GM12864 (cell line): Measurements from ENCODE around the gene KRTAP5-8.
A peak's percentile ranks its signal among the peaks of the same experiment; 100 is the strongest.
"Not testable (repeated sequence)": the region's sequence is repeated elsewhere in the genome, so short reads cannot be mapped to it uniquely, and the experiment has no call there.

ENCODE experiments used
- DNase-seq: peaks from one replicate; pipeline ENCODE4 v3.0.0-alpha.2; 2011; ENCODE audit warnings: low read depth
- H3K4me3 ChIP-seq: 2 replicates; pipeline ENCODE4 v1.5.1; 2011; ENCODE audit warnings: mild to moderate bottlenecking, low read depth, low read length, control low read depth
- TF ChIP-seq, protein P1 (sequence below): IDR thresholded peaks from 2 replicates; pipeline ENCODE4 v1.5.1; 2011; ENCODE audit warnings: low read depth, mild to moderate bottlenecking, moderate library complexity, low read length, control low read depth, inconsistent platforms; ENCODE audit errors: missing control alignments

The KRTAP5-8 gene

DNA sequence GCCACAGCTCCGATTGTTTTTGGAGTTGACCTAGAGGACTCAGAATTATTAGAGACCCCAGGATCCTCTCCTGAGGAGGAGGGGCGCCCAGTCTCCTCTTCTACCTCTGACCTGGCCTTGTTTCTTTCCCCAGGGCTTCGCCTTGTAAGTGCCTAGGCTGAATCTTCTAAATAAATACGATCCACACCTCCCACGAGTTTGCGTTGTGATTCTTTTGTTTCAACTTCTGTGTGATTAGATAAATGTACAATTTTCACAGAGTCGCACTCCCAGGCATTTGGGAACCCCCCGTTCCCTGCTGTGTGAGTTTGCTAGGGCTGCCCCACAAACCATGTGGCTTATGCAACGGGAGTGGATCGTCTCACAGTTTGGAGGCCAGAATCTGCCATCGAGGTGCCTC is 1.2 kb downstream of the KRTAP5-8 start:
- no peak overlapping the region for H3K4me3 ChIP-seq
- TF ChIP-seq, protein P1, sequence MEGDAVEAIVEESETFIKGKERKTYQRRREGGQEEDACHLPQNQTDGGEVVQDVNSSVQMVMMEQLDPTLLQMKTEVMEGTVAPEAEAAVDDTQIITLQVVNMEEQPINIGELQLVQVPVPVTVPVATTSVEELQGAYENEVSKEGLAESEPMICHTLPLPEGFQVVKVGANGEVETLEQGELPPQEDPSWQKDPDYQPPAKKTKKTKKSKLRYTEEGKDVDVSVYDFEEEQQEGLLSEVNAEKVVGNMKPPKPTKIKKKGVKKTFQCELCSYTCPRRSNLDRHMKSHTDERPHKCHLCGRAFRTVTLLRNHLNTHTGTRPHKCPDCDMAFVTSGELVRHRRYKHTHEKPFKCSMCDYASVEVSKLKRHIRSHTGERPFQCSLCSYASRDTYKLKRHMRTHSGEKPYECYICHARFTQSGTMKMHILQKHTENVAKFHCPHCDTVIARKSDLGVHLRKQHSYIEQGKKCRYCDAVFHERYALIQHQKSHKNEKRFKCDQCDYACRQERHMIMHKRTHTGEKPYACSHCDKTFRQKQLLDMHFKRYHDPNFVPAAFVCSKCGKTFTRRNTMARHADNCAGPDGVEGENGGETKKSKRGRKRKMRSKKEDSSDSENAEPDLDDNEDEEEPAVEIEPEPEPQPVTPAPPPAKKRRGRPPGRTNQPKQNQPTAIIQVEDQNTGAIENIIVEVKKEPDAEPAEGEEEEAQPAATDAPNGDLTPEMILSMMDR = no peak
- no peak for DNase-seq

DNA sequence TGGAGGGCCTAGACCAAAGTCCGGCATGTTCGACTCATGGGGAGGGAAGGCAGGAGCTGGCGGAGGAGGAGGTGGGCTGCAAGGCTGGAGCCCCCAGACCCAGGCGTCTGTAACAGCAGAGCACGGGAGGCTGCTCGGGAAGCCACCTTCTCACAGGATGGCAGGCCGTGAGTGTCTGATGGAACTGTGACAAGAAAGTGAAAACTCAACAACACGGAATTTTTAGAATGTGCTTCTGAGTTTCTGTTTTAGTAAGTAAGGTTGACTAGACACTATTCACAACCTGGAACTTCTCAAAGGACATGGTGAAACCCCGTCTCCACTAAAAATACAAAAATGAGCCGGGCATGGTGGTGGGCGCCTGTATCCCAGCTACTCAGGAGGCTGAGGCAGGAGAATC is 2.1 kb downstream of the KRTAP5-8 start:
- DNase-seq = peak; percentile 54
- not testable (repeated sequence) for H3K4me3 ChIP-seq

DNA sequence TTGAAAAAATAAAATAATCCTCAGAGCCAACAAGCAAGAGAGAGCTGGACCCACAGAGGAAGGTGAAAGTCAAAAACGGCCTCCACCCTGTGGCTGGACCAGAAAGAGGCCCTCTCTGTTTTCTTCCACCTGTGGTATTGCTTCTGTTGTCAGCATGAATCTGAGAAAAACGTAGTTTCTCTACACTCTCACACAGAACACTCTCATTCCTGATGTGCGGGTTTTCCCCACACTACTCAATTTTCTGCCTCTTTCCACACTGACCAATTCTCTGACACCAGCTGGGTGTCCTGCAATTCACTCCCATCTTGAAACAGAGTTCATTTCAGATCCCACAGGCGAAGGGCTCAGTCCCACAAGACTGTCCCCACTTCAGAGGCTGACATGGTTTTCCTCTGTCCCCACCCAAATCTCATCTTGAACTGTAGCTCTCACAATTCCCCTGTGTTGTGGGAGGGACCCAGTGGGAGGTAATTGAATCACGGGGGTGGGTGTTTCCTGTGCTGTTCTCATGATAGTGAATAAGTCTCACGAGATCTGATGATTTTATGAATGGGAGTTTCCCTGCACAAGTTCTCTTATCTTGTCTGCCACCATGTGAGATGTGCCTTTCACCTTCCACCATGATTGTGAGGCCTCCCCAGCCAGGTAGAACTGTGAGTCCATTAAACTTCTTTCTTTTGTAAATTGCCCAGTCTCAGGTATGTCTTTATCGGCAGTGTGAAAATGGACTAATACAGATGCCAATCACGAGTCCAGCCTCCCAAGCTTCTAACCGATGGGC is 2.9 kb downstream of the KRTAP5-8 start:
- DNase-seq = peak; percentile 62
- not testable (repeated sequence) for H3K4me3 ChIP-seq

DNA sequence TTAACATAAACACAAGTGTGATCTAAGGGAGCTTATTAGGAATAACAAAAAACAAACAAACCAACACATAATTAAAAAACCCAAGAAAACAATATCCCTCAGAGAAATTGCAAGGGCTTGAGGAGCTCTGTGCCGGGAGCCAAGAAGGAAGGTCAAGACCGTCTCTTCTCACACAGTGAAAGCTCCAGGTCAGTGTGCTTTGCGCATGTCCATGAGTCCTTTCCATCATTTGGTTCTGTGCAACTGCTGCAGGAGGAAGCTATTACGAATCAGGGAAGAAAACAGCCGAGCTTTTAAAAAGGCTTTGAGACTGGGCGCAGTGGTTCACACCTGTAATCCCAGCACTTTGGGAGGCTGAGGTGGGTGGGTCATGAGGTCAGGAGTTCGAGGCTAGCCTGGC is 4.6 kb downstream of the KRTAP5-8 start:
- no peak overlapping the region for H3K4me3 ChIP-seq
- TF ChIP-seq, protein P1 = no peak
- no peak for DNase-seq

DNA sequence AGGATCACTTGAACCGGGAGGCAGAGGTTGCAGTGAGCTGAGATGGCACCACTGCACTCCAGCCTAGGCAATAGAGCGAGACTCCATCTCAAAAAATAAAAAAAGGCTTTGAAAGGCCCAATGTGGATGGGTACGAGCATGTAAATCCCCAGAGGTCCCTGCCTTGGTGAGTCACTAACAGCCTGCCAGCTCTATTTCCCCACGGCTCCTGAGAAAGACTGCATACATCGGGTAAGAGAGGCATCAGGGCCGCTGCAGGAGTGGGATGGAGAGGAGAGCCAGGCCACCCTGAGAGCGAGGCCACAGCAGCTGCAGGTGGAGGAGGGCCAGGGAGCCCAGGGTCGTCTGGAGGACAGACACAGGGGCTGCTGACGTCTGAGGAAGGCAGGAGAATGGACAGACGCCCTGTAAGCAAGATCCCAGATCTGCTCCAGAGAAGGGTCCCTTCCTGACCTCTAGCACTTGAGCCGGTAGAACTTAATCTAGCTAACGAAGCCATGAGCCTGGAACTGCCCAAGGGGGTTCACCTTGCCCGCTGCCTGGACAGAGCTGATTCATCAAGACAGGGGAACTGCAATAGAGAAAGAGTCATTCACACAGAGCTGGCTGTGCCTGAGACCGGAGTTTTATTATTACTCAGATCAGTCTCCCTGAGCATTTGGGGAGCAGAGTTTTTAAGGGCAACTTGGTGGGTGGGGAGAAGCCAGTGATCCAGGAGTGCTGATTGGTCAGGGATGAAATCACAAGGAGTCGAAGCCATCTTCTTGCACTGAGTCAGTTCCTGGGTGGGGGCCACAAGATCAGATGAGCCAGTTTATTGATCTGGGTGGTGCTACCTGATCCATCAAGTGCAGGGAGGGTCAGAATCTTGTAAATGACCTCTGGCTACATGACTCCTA is 5.3 kb downstream of the KRTAP5-8 start:
- TF ChIP-seq, protein P1 = no peak
- H3K4me3 ChIP-seq = no peak overlapping the region
- peak; percentile 51 for DNase-seq

DNA sequence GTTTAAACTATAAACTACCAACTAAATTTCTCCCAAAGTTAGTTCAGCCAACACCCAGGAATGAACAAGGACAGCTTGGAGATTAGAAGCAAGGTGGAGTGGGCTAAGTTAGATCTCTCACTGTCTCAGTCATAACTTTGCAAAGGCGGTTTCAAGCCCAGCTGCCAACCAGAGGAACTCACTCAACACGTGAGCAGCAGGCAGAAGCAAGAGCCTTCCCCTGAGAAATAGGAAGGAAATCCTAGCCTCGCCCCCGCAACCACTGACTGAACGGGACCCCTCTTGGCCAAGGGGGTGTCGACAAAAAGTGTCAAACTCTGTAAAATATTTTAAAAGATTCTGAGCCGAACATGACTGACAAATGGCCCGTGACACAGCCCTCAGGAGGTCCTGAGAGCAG is 6.0 kb downstream of the KRTAP5-8 start:
- H3K4me3 ChIP-seq = no peak overlapping the region
- TF ChIP-seq, protein P1 = no peak
- no peak for DNase-seq

DNA sequence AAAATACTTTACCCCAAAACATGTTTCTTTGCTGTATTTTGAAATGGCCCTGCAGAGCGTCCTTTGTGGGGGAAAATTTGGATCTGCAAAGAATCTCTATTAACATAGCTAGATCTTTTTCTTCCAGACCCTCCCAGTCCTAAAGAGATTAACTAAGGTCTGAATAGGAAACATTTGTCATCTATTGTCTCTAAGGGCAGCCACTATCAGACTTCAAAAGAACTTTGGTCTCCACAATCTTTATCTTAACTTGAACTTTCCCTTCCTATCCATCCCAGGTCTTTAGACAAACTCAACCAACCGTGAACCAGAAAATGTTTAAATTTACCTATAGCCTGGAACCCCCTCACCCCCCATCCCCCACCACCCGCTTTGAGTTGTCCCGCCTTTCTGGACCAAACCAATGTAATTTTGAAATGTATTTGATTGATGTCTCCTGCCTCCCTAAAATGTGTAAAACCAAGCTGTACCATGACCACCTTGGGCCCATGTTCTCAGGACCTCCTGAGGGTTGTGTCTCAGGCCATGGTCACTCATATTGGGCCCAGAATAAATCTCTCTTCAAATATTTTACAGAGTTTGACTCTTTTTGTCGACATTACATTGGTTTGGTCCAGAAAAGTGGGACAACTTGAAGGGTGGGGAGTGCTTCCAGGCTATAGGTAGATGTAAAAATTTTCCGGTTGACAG is 6.8 kb downstream of the KRTAP5-8 start:
- no peak for DNase-seq
- no peak overlapping the region for H3K4me3 ChIP-seq
- TF ChIP-seq, protein P1 = no peak
